H1 (cell line): ENCODE measurements around the gene GJA5. TPM values are rescaled to one million over a fixed set of nuclear protein-coding genes. Genes with fewer than 3 reads are reported as not detected.

Experiments
- CTCF ChIA-PET: fragments of 300-600 bp; sonication (Branson Sonifier 250); formaldehyde crosslinking; loops from one replicate; lab custom pipeline; 2021; ENCODE audit not compliant: partially characterized antibody; lab: Charles Lee
- POLR2A ChIA-PET: fragments of 300-600 bp; sonication (Branson Sonifier 250); formaldehyde crosslinking; loops from one replicate; lab custom pipeline; 2021; ENCODE audit warnings: inconsistent platforms; ENCODE audit not compliant: partially characterized antibody; lab: Charles Lee
- DNase-seq, 2 experiments: peaks; one replicate each; pipeline versions ENCODE4 v3.0.0 to v3.0.0-alpha.2; 2010 to 2022; ENCODE audit warnings: low spot score in 2 of 2, low read depth in 1 of 2, mixed read lengths in 1 of 2
- FAIRE-seq: peaks from 2 replicates; lab custom pipeline; 2011; peaks lifted over from hg19 to GRCh38; lab: Jason Lieb, UNC
- H2AFZ ChIP-seq: 2 replicates; pipeline ENCODE4 v1.8.1; 2012; ENCODE audit warnings: low read length, inconsistent platforms
- H2AK5ac ChIP-seq: 2 replicates; pipeline ENCODE4 v1.6.1; 2013; ENCODE audit warnings: low read depth, low read length
- H2BK120ac ChIP-seq: replicated peaks from 2 replicates; pipeline ENCODE3; 2013; ENCODE audit warnings: low read depth, low read length, inconsistent platforms
- H2BK12ac ChIP-seq: 2 replicates; pipeline ENCODE4 v1.6.1; 2013; ENCODE audit warnings: low read depth, low read length
- H2BK15ac ChIP-seq: 2 replicates; pipeline ENCODE4 v1.6.1; 2013; ENCODE audit warnings: low read length
- H2BK20ac ChIP-seq: 2 replicates; pipeline ENCODE4 v1.6.1; 2013; ENCODE audit warnings: low read length
- H2BK5ac ChIP-seq: 2 replicates; pipeline ENCODE4 v1.6.1; 2013; ENCODE audit warnings: low read depth, low read length
- H3K14ac ChIP-seq: 2 replicates; pipeline ENCODE4 v1.6.1; 2013; ENCODE audit warnings: inconsistent platforms; ENCODE audit not compliant: insufficient read length
- H3K18ac ChIP-seq: 2 replicates; pipeline ENCODE4 v1.6.1; 2013; ENCODE audit warnings: low read length; ENCODE audit errors: extremely low read depth
- H3K23ac ChIP-seq: 2 replicates; pipeline ENCODE4 v1.6.1; 2013; ENCODE audit warnings: inconsistent platforms; ENCODE audit not compliant: insufficient read length
- H3K23me2 ChIP-seq: 2 replicates; pipeline ENCODE4 v1.6.1; 2013; ENCODE audit warnings: low read depth, low read length
- H3K27ac ChIP-seq: 2 replicates; pipeline ENCODE4 v1.6.1; 2011; ENCODE audit warnings: low read depth, low read length, inconsistent platforms
- H3K27me3 ChIP-seq, 4 experiments: replicated peaks in 1 of 4; 1 replicate in 1 of 4; 2 replicates in 3 of 4; pipeline versions ENCODE4 v1.6.1 to v1.8.1; 2011 to 2013; ENCODE audit warnings: low read length in 3 of 4, mild to moderate bottlenecking in 3 of 4, inconsistent platforms in 2 of 4, mixed read lengths in 2 of 4, moderate library complexity in 1 of 4; ENCODE audit not compliant: control insufficient read depth in 3 of 4, insufficient read depth in 3 of 4; ENCODE audit errors: extremely low read depth in 1 of 4
- H3K36me3 ChIP-seq, 4 experiments: 2 replicates each; pipeline versions ENCODE4 v1.6.1 to v1.8.1; 2011 to 2013; ENCODE audit warnings: mild to moderate bottlenecking in 4 of 4, low read length in 3 of 4, moderate library complexity in 2 of 4, control low read depth in 1 of 4, inconsistent platforms in 1 of 4; ENCODE audit not compliant: insufficient read depth in 4 of 4, control insufficient read depth in 2 of 4
- H3K4ac ChIP-seq: replicated peaks from 2 replicates; pipeline ENCODE3; 2013; ENCODE audit warnings: low read length, low read depth, mixed read lengths, inconsistent platforms; ENCODE audit not compliant: insufficient read length
- H3K4me1 ChIP-seq, 4 experiments: replicated peaks in 1 of 4; 1 replicate in 1 of 4; 2 replicates in 3 of 4; pipeline versions ENCODE4 v1.6.1 to v1.8.1; 2011 to 2013; ENCODE audit warnings: low read length in 3 of 4, inconsistent platforms in 2 of 4, mixed read lengths in 1 of 4; ENCODE audit not compliant: insufficient read depth in 4 of 4, control insufficient read depth in 3 of 4
- H3K4me2 ChIP-seq, 2 experiments: 2 replicates each; pipeline versions ENCODE4 v1.6.1 to v1.8.1; 2011 to 2013; ENCODE audit warnings: low read depth in 2 of 2, low read length in 2 of 2, control low read depth in 1 of 2, inconsistent platforms in 1 of 2, mild to moderate bottlenecking in 1 of 2; ENCODE audit not compliant: insufficient read depth in 1 of 2
- H3K4me3 ChIP-seq, 4 experiments: fragments of 200-600, 300-600 bp in 1 of 4; sonication (generic), shearing (Covaris generic), sonication (Bioruptor Twin) in 1 of 4; 2 replicates each; pipeline versions ENCODE4 v1.5.1 to v1.8.1; 2011 to 2016; ENCODE audit warnings: low read length in 4 of 4, low read depth in 3 of 4, control low read depth in 2 of 4, inconsistent platforms in 2 of 4, mild to moderate bottlenecking in 2 of 4, mixed read lengths in 1 of 4, moderate library complexity in 1 of 4; ENCODE audit not compliant: insufficient read depth in 2 of 4; ENCODE audit errors: extremely low read depth in 1 of 4
- H3K56ac ChIP-seq: replicated peaks from 2 replicates; pipeline ENCODE3; 2013; ENCODE audit warnings: low read depth, mild to moderate bottlenecking, mixed read lengths, low read length, inconsistent platforms; ENCODE audit not compliant: insufficient read length
- H3K79me1 ChIP-seq: 2 replicates; pipeline ENCODE4 v1.6.1; 2013; ENCODE audit warnings: low read depth, low read length, control low read depth
- H3K79me2 ChIP-seq, 2 experiments: 2 replicates each; pipeline versions ENCODE4 v1.6.1 to v1.8.1; 2012 to 2013; ENCODE audit warnings: low read length in 2 of 2, mild to moderate bottlenecking in 2 of 2, inconsistent platforms in 1 of 2; ENCODE audit not compliant: insufficient read depth in 2 of 2, control insufficient read depth in 1 of 2
- H3K9ac ChIP-seq, 4 experiments: replicated peaks in 1 of 4; 1 replicate in 1 of 4; 2 replicates in 3 of 4; pipeline versions ENCODE4 v1.6.1 to v1.8.1; 2011 to 2013; ENCODE audit warnings: low read depth in 3 of 4, low read length in 3 of 4, control low read depth in 2 of 4, mild to moderate bottlenecking in 2 of 4, moderate library complexity in 2 of 4, inconsistent platforms in 1 of 4; ENCODE audit errors: extremely low read depth in 1 of 4
- H3K9me3 ChIP-seq, 2 experiments: 2 replicates each; pipeline versions ENCODE4 v1.6.1 to v1.8.1; 2012 to 2013; ENCODE audit warnings: mild to moderate bottlenecking in 2 of 2, moderate library complexity in 2 of 2, control low read depth in 1 of 2, inconsistent platforms in 1 of 2, low read depth in 1 of 2, low read length in 1 of 2, mixed read lengths in 1 of 2; ENCODE audit not compliant: insufficient read depth in 2 of 2
- H4K20me1 ChIP-seq, 2 experiments: replicated peaks in 1 of 2; 2 replicates each; pipeline versions ENCODE3 to v1.8.1; 2011 to 2013; ENCODE audit warnings: inconsistent platforms in 2 of 2, low read length in 2 of 2, mild to moderate bottlenecking in 1 of 2; ENCODE audit not compliant: insufficient read depth in 2 of 2, control insufficient read depth in 1 of 2
- H4K5ac ChIP-seq: 2 replicates; pipeline ENCODE4 v1.6.1; 2013; ENCODE audit warnings: low read length, low read depth, mixed read lengths, inconsistent platforms; ENCODE audit not compliant: insufficient read length
- H4K8ac ChIP-seq: 2 replicates; pipeline ENCODE4 v1.8.0; 2013; ENCODE audit warnings: mild to moderate bottlenecking, moderate library complexity, low read length, inconsistent platforms; ENCODE audit not compliant: insufficient read depth; ENCODE audit errors: extremely low read depth
- H4K91ac ChIP-seq: replicated peaks from 2 replicates; pipeline ENCODE3; 2013; ENCODE audit warnings: low read length, mixed read lengths, inconsistent platforms; ENCODE audit not compliant: insufficient read length
- ASH2L ChIP-seq: fragments of 200-600, 300-600 bp; sonication (generic); IDR thresholded peaks from one replicate; pipeline ENCODE4 v1.7.1; 2017; ENCODE audit warnings: low read length
- CEBPB ChIP-seq: IDR thresholded peaks from 2 replicates; pipeline ENCODE4 v1.6.1; 2012; ENCODE audit warnings: low read depth, low read length
- EGR1 ChIP-seq: IDR thresholded peaks from 2 replicates; pipeline ENCODE4 v1.6.1; 2011; ENCODE audit warnings: low read depth, low read length, borderline replicate concordance
- HDAC2 ChIP-seq, 2 experiments: fragments of 300-600 bp in 1 of 2; sonication (generic) in 1 of 2; IDR thresholded peaks; 2 replicates each; pipeline ENCODE4 v1.6.1; 2011 to 2012; ENCODE audit warnings: low read depth in 2 of 2, low read length in 2 of 2, mild to moderate bottlenecking in 2 of 2, moderate library complexity in 2 of 2, borderline replicate concordance in 1 of 2, inconsistent platforms in 1 of 2
- JUND ChIP-seq: IDR thresholded peaks from 2 replicates; pipeline ENCODE4 v1.6.1; 2011; ENCODE audit warnings: mild to moderate bottlenecking, improper control_type of control experiment, low read length
- KDM4A ChIP-seq: IDR thresholded peaks from one replicate; pipeline ENCODE4 v1.7.1; 2012; ENCODE audit warnings: low read depth, mild to moderate bottlenecking, moderate library complexity, low read length, inconsistent platforms; ENCODE audit not compliant: severe bottlenecking
- KDM5A ChIP-seq: fragments of 200-600 bp; IDR thresholded peaks from 2 replicates; pipeline ENCODE4 v1.7.1; 2012; ENCODE audit warnings: mild to moderate bottlenecking, low read length, inconsistent platforms, mixed read lengths
- SIN3A ChIP-seq, 2 experiments: IDR thresholded peaks in 1 of 2; conservative IDR thresholded peaks in 1 of 2; 2 replicates each; pipeline ENCODE4 v1.6.1; 2011 to 2012; ENCODE audit warnings: low read length in 2 of 2, improper control_type of control experiment in 1 of 2, low read depth in 1 of 2, mild to moderate bottlenecking in 1 of 2
- SP1 ChIP-seq: IDR thresholded peaks from 2 replicates; pipeline ENCODE4 v1.6.1; 2011; ENCODE audit warnings: low read depth, low read length
- WGBS, 2 experiments: shearing (Covaris generic) in 1 of 2; methylation state at CpG; one replicate each; pipeline versions ENCODE4 v1.1.6 to v1.1.7; 2013 to 2015; ENCODE audit warnings: low lambda C conversion rate in 2 of 2, mixed read lengths in 2 of 2, inconsistent platforms in 1 of 2, low coverage in 1 of 2, missing lambda C conversion rate in 1 of 2; ENCODE audit not compliant: insufficient replicate concordance in 2 of 2, insufficient coverage in 1 of 2, insufficient read length in 1 of 2; ENCODE audit errors: extremely low coverage in 1 of 2, missing lambda C conversion rate in 1 of 2; 5-methylcytosine and 5-hydroxymethylcytosine counted together
- polyA plus RNA-seq, 7 experiments: library from polyadenylated mRNA; depleted of rRNA in 3 of 7; stranded (reverse) in 5 of 7; unstranded in 2 of 7; fragments of >200 nt in 5 of 7; fragments of 200-250 nt in 2 of 7; gene quantifications; 1 replicate in 5 of 7; 2 replicates in 1 of 7; 4 replicates in 1 of 7; pipeline versions ENCODE4 v1.2.1 to v1.2.3, GENCODE V29; 2011 to 2013; ENCODE audit warnings: missing spikeins in 2 of 7, mixed read lengths in 2 of 7
- total RNA-seq: library from RNA; stranded (reverse); fragmentation: NEBNext Ultra II Directional; extraction: Animal tissue kit (Norgen Biotek cat#: 25700); gene quantifications from 2 replicates; pipeline ENCODE4 v1.2.1, GENCODE V29; 2021

GJA5 gene
- total and polyA plus RNA-seq, 2 of the 8 experiments (the other 6 are each of a cell fraction or from before 2014, with no cell fraction given) = 1.2 to 2.7 TPM

- H3K9me3 ChIP-seq = peaks cover 8 to 11% of the 10 kb centered on the region in 2 experiments; a peak in 2 of 4 replicates
- H3K18ac ChIP-seq = no peak overlapping the region
- H2BK120ac ChIP-seq = no peak overlapping the region
- H4K5ac ChIP-seq = no peak overlapping the region
- H3K4me2 ChIP-seq = no peak overlapping the region
- H3K36me3 ChIP-seq = no peaks in the 10 kb centered on the region
- no peaks in the 10 kb centered on the region for H3K79me1 ChIP-seq
- no peak overlapping the region for H3K56ac ChIP-seq
- H2AFZ ChIP-seq = no peak overlapping the region
- no peak overlapping the region for H4K91ac ChIP-seq
- DNase-seq = no peak
- ChIA-PET CTCF (interaction anchor here (0.9 to 8.5 kb wide), 3 partner anchors 18 to 171 kb away, joined by 3 to 206 read pairs (median 5); no protein-coding TSS in a partner anchor), POLR2A (no interaction called here)
- no peaks in the 10 kb centered on the region for H3K79me2 ChIP-seq
- no peaks in the 10 kb centered on the region; a peak in 1 of 7 replicates for H3K27me3 ChIP-seq
- H2BK5ac ChIP-seq = no peak overlapping the region
- H4K8ac ChIP-seq = no peak overlapping the region
- H3K4me3 ChIP-seq = no peak overlapping the region
- H3K4me1 ChIP-seq = peaks cover 0 to 4% (median 0%) of the 10 kb centered on the region in 4 experiments; a peak in 4 of 7 replicates
- no peak overlapping the region for H3K14ac ChIP-seq
- H4K20me1 ChIP-seq = no peaks in the 10 kb centered on the region
- TF ChIP-seq SP1 (no peak), HDAC2 (IDR thresholded peaks at IDR 0.05; ENCODE audit: borderline replicate concordance in 1 of 2, low read depth in 2 of 2, low read length in 2 of 2) (no peak), ASH2L (no peak), KDM4A (no peak), CEBPB (no peak), SIN3A (conservative IDR thresholded peaks at IDR 0.05 in 1 of 2, IDR thresholded peaks at IDR 0.05 in 1 of 2; ENCODE audit: low read depth in 1 of 2, low read length in 2 of 2) (no peak), KDM5A (no peak), JUND (no peak), EGR1 (no peak)
- H3K4ac ChIP-seq = no peak overlapping the region
- H2BK12ac ChIP-seq = peak overlapping the region; percentile 27; the same call in 1 of the 2 replicates
- H3K27ac ChIP-seq = no peak overlapping the region
- H2AK5ac ChIP-seq = no peak overlapping the region
- no peaks in the 10 kb centered on the region for H3K23me2 ChIP-seq
- FAIRE-seq = no peak
- no peak overlapping the region for H2BK20ac ChIP-seq
- no peak overlapping the region for H2BK15ac ChIP-seq
- no peak overlapping the region for H3K23ac ChIP-seq
- H3K9ac ChIP-seq = no peak overlapping the region
- 87% methylated on average over 7 of the region's 7 CpGs; no CpG with 5 or more reads in 1 of the 2 experiments for WGBS, 2 experiments
These were observed 41.2 kb downstream of the GJA5 start for GRCh38 chr1:147719029-147719698.
